NT2/D1 (cell line): ENCODE data around the gene EPB41L1.

Experiments
- DNase-seq: peaks from one replicate; pipeline ENCODE4 v3.0.0-alpha.2; 2011; ENCODE audit warnings: low read depth, low spot score
- H3K27me3 ChIP-seq: 2 replicates; pipeline ENCODE4 v1.6.0; 2011; ENCODE audit warnings: mild to moderate bottlenecking; ENCODE audit not compliant: insufficient read length, insufficient read depth
- H3K36me3 ChIP-seq: 2 replicates; pipeline ENCODE4 v1.6.1; 2011; ENCODE audit warnings: mild to moderate bottlenecking, low read length, mixed read lengths; ENCODE audit not compliant: insufficient read depth, insufficient read length
- H3K4me1 ChIP-seq: 2 replicates; pipeline ENCODE4 v1.5.1; 2011; ENCODE audit not compliant: insufficient read depth, insufficient read length
- H3K4me3 ChIP-seq: 2 replicates; pipeline ENCODE4 v1.5.1; 2011; ENCODE audit warnings: low read depth; ENCODE audit not compliant: insufficient read length
- H3K9ac ChIP-seq: 2 replicates; pipeline ENCODE4 v1.6.0; 2011; ENCODE audit warnings: low read depth; ENCODE audit not compliant: insufficient read length
- H3K9me3 ChIP-seq: 2 replicates; pipeline ENCODE4 v1.5.1; 2011; ENCODE audit warnings: mild to moderate bottlenecking, low read length; ENCODE audit not compliant: insufficient read depth
- SUZ12 ChIP-seq: IDR thresholded peaks from 2 replicates; pipeline ENCODE4 v1.6.1; 2011; ENCODE audit not compliant: insufficient read length, insufficient read depth; ENCODE audit errors: extremely low read depth
- YY1 ChIP-seq: IDR thresholded peaks from 2 replicates; pipeline ENCODE4 v1.6.1; 2011; ENCODE audit not compliant: insufficient read length, insufficient read depth
- ZNF274 ChIP-seq: IDR thresholded peaks from 2 replicates; pipeline ENCODE4 v1.6.1; 2011; ENCODE audit warnings: mild to moderate bottlenecking, low read depth, low read length

Gene EPB41L1

GRCh38 chr20:36112112-36112511 is 42.4 kb upstream of the EPB41L1 start:
- no peak overlapping the region for H3K9ac ChIP-seq
- H3K4me1 ChIP-seq = peaks cover 10% of the 10 kb centered on the region
- TF ChIP-seq ZNF274 (no peak), YY1 (no peak), SUZ12 (no peak)
- no peak for DNase-seq
- no peak overlapping the region for H3K4me3 ChIP-seq
- no peaks in the 10 kb centered on the region for H3K27me3 ChIP-seq
- no peaks in the 10 kb centered on the region for H3K36me3 ChIP-seq
- no peaks in the 10 kb centered on the region for H3K9me3 ChIP-seq

- Histone ChIP-seq H3K27me3 (no peaks in the 10 kb centered on the region), H3K4me3 (no peak overlapping the region), H3K9me3 (no peaks in the 10 kb centered on the region), H3K4me1 (peaks cover 10% of the 10 kb centered on the region), H3K9ac (no peak overlapping the region), H3K36me3 (no peaks in the 10 kb centered on the region)
- DNase-seq = no peak
- TF ChIP-seq SUZ12 (no peak), YY1 (no peak), ZNF274 (no peak)
Measured at GRCh38 chr20:36113036-36113435, 41.5 kb upstream of the EPB41L1 start.

- H3K36me3 ChIP-seq = no peaks in the 10 kb centered on the region
- DNase-seq = no peak
- H3K27me3 ChIP-seq = no peaks in the 10 kb centered on the region
- TF ChIP-seq ZNF274 (no peak), YY1 (no peak), SUZ12 (no peak)
- no peak overlapping the region for H3K4me3 ChIP-seq
- peaks cover 10% of the 10 kb centered on the region for H3K4me1 ChIP-seq
- H3K9me3 ChIP-seq = no peaks in the 10 kb centered on the region
- H3K9ac ChIP-seq = no peak overlapping the region
Measured at GRCh38 chr20:36113566-36114250, 40.8 kb upstream of the EPB41L1 start.

- H3K4me3 ChIP-seq = no peak overlapping the region
- no peaks in the 10 kb centered on the region for H3K27me3 ChIP-seq
- no peaks in the 10 kb centered on the region for H3K36me3 ChIP-seq
- no peak for DNase-seq
- H3K9me3 ChIP-seq = no peaks in the 10 kb centered on the region
- TF ChIP-seq ZNF274 = no peak
- no peak for TF ChIP-seq YY1
- TF ChIP-seq SUZ12 = no peak
- H3K9ac ChIP-seq = no peak overlapping the region
- peaks cover 10% of the 10 kb centered on the region for H3K4me1 ChIP-seq
Measured at GRCh38 chr20:36114707-36115106, 39.8 kb upstream of the EPB41L1 start.

GRCh38 chr20:36115925-36116324 is 38.6 kb upstream of the EPB41L1 start:
- Histone ChIP-seq H3K4me1 (peaks cover 10% of the 10 kb centered on the region), H3K9me3 (no peaks in the 10 kb centered on the region), H3K36me3 (no peaks in the 10 kb centered on the region), H3K27me3 (no peaks in the 10 kb centered on the region), H3K9ac (no peak overlapping the region), H3K4me3 (no peak overlapping the region)
- TF ChIP-seq SUZ12 = no peak
- no peak for TF ChIP-seq ZNF274
- TF ChIP-seq YY1 = no peak
- DNase-seq = no peak

GRCh38 chr20:36116807-36117441 is 37.6 kb upstream of the EPB41L1 start:
- no peaks in the 10 kb centered on the region for H3K27me3 ChIP-seq
- no peaks in the 10 kb centered on the region for H3K9me3 ChIP-seq
- DNase-seq = no peak
- no peak overlapping the region for H3K9ac ChIP-seq
- H3K4me3 ChIP-seq = no peak overlapping the region
- no peak for TF ChIP-seq SUZ12
- no peak for TF ChIP-seq ZNF274
- no peaks in the 10 kb centered on the region for H3K36me3 ChIP-seq
- peaks cover 10% of the 10 kb centered on the region for H3K4me1 ChIP-seq

- DNase-seq = no peak
- TF ChIP-seq YY1 (no peak), SUZ12 (no peak), ZNF274 (no peak)
- no peak overlapping the region for H3K4me3 ChIP-seq
- H3K9me3 ChIP-seq = no peaks in the 10 kb centered on the region
- no peak overlapping the region for H3K9ac ChIP-seq
- peaks cover 10% of the 10 kb centered on the region for H3K4me1 ChIP-seq
- no peaks in the 10 kb centered on the region for H3K36me3 ChIP-seq
- no peaks in the 10 kb centered on the region for H3K27me3 ChIP-seq
Measured at GRCh38 chr20:36117638-36118037, 36.9 kb upstream of the EPB41L1 start.
